RPMI7951 (cell line): ENCODE measurements around the gene MRPL41. TPM values are rescaled to one million over a fixed set of nuclear protein-coding genes. Genes with fewer than 3 reads are reported as not detected.
A peak's percentile ranks its signal among the peaks of the same experiment; 100 is the strongest.
"Not testable (repeated sequence)": the region's sequence is repeated elsewhere in the genome, so short reads cannot be mapped to it uniquely, and the experiment has no call there.

ENCODE experiments used
- DNase-seq: peaks from one replicate; pipeline ENCODE4 v3.0.0-alpha.2; 2012; ENCODE audit warnings: low read depth
- total RNA-seq: library from RNA; depleted of rRNA; stranded (reverse); fragments of >200 nt; shearing (Covaris generic); gene quantifications from 2 replicates; pipeline ENCODE4 v1.2.3, GENCODE V29; 2014

The MRPL41 gene
- total RNA-seq, 1 experiment from 2014 or later, result 66.7 TPM

DNA sequence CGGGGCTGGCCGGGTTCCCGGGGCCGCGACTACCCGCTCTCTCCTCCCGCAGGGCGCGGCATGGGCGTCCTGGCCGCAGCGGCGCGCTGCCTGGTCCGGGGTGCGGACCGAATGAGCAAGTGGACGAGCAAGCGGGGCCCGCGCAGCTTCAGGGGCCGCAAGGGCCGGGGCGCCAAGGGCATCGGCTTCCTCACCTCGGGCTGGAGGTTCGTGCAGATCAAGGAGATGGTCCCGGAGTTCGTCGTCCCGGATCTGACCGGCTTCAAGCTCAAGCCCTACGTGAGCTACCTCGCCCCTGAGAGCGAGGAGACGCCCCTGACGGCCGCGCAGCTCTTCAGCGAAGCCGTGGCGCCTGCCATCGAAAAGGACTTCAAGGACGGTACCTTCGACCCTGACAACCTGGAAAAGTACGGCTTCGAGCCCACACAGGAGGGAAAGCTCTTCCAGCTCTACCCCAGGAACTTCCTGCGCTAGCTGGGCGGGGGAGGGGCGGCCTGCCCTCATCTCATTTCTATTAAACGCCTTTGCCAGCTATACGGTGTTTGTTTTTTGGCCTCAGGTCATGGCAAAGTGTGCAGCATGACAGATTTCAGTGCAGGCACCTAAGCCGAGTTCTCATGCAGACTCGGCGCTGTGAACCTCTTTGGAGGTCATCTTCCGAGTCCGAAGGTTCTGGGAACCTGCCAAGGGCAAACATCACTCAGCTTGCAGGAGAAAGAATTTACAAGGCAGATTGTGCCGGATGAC, 516 bp downstream of the MRPL41 start:
- peak; percentile 11 for DNase-seq

DNA sequence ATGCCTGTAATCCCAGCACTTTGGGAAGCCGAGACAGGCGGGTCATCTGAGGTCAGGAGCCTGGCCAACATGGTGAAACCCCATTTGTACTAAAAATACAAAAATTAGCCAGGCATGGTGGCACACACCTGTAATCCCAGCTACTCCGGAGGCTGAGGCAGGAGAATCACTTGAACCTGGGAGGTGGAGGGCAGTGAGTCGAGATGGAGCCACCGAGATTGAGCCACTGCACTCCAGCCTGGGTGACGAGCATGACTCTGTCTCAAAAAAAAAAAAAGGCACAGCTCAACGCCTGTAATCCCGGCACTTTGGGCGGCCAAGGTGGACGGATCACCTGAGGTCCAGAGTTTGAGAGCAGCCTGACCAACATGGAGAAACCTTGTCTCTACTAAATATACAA, 2.0 kb downstream of the MRPL41 start:
- not testable (repeated sequence) for DNase-seq

DNA sequence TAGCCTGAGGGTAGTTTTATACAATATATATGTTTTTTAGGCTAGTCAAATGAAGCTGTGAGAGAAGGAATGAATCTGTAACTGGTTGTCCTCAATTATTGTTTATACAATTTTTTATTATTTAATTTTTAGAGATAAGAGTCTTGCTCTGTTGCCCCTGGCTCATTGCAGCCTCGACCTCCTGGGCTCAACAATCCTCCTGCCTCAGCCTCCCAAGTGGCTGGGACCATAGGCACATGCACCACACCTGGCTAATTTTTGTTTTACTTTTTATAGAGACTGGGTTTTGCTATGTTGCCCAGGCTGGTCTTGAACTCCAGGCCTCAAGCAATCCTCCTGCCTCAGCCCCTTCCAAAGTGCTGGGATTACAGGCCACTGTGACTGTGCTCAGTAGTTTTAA, 2.7 kb downstream of the MRPL41 start:
- DNase-seq, result no peak

DNA sequence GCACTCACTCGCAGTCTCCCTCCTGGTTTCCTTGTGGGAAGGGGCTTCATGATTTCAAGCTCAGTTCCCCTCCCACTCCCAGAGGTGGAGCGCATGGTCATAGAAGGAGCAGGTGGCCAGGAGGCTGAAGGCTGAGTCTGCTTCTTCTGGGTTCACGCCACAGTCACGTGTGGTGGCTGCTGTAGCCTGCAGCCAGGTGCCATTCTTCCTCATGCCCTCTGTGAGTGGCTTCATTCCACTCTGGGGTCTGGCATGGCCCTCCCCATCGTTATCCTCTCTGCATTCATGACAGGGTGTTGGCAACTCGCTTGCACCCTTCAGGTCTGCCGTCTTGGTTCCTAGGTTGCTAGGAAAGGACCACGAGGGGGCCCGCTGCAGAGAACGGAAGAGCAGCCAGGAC, 3.5 kb downstream of the MRPL41 start:
- no peak for DNase-seq

DNA sequence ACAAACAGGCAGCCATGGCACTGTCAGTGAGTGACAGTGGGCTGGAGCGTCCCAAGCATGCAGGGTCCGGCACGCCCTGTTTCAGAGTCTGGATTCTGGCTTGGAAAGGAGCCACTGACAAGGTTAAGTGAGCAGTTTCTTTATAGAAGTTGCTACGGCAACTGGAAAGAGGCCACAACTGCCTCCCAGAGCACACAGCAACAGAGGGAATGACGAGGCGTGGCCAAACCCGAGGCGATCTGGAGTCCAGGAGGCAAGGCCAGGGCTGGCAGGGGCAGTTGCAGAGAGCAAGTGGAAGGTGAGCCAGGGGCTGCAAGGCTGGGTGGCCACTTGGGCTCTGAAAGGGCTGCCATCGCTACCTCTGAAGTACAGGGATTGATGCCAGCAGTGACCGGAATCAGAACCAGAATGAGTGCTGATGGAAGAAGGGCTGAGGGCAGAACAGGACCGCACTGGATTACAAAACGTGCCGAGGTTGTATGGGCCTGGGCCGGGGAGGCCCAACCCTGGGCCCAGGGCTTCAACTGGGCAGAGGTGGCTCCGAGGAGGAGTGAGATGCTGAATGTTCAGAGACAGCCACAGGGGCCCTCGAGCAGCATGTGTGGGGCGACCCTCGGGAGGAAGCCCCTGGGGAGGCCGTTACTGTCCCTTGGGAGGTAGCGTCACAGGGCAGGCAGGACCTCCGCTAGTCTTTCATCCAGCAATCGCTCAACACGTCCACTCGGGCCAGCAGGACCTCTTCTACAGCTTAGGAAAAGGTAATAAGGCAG, 4.6 kb downstream of the MRPL41 start:
- no peak for DNase-seq

DNA sequence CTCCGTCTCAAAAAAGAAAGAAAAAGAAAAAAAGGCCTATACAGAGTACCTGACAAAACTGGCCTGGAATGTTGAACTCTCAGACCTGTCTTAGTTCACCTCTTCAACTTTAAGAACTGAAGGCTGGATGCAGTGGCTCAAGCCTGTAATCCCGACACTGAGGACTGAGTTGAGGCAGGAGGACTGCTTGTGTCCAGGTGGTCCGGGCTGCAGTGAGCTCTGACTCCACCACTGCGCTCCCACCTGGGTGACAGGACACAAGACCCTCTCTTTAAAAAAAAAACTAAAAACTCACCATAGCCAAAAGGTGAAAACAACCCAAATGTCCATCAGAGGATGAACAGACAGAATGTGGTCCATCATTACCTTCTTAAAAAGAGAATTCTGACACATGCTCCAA, 6.4 kb downstream of the MRPL41 start:
- no peak for DNase-seq

DNA sequence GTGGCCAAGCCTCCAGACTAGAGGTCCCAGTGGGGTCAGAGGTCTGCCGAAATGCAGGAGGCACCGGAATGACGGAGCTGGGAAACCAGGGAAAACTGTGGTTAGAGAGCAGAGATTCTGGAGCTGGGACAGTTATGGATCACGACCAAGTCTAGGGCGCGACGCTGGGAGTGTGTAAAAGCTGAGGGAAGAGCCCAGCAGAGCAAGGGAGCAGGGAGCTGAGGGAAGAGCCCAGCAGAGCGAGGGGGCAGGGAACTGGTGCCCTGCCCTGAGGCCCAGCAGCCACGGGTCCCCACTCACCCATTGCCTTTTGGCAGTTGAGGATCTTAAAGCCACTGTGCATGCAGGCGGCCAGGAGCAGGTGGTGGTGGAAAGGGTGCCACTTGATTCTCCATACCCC, 12.5 kb downstream of the MRPL41 start:
- DNase-seq, result no peak

DNA sequence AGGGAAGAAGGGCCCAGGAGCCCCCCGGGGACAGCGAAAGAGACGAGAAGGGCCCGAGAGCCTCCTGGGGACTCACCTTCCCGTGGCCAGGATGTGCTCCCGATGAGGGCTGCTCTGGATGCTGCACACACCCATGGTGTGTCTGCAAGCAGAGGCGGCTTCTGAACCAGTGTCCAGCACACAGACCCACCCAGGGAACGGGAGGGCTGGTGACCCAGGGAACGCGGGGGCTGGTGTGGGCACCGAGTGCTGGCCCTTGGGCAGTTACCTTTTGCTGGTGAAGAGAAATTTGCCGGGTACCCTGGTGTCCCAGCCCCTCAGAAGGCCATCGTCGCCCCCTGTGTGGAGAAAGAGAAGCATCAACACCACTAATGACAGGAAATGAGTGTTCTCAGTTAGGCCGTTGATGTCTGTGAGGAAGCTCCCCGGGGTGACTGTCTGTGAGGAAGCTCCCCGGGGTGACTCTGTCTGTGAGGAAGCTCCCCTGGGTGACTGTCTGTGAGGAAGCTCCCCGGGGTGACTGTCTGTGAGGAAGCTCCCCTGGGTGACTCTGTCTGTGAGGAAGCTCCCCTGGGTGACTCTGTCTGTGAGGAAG, 13.2 kb downstream of the MRPL41 start:
- DNase-seq, result no peak

DNA sequence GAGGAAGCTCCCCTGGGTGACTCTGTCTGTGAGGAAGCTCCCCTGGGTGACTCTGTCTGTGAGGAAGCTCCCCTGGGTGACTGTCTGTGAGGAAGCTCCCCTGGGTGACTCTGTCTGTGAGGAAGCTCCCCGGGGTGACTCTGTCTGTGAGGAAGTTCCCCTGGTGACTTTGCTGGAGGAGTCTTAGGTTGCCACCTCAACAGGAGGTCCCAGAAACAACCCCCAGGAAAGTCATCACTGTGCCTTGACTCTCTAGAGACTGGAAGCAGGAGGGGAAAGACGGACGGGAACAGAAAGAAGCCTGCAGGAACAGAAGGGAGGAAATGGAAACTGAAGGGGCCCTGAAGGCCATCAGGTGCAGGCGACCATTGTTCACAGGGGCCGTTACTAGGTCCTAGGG, 16.8 kb downstream of the MRPL41 start:
- not testable (repeated sequence) for DNase-seq

DNA sequence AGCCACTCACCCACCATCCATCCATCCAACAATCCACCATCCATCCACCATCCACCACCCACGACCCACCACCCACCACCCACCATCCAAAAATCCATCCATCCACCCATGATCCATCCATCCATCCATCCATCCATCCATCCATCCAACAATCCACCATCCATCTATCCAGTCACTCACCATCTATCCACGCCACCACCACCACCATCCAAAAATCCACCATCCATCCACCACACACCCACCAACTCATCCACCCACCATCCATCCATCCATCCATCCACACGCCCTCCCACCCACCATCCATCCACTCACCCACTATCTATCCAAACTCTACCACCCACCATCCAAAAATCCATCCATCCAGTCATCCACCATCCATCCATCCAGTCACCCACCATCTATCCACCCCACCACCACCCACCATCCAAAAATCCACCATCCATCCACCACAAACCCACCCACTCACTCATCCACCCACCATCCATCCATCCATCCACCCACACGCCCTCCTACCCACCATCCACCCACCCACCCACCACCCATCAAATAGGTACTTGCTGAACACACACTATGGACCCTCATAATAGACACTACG, 18.0 kb downstream of the MRPL41 start:
- DNase-seq, result no peak

DNA sequence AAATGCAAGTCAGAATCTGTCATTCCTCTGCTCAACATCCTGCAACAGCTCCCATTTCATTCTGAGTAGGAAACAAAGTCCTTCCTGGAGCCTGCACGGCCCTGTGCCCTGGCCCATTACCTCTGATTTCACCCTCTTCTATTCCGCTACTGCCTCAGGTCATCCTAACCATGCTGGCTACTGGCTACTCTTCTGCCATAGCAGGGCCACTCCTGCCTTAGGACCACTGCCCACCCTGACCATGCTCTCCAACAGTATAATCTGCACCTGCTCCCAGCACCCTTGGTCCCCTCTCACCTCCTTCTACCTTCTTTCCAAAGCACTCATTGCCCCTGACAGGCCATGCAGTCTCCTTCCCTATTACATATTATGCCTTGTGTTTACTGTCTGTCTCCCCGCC, 18.9 kb downstream of the MRPL41 start:
- no peak for DNase-seq

DNA sequence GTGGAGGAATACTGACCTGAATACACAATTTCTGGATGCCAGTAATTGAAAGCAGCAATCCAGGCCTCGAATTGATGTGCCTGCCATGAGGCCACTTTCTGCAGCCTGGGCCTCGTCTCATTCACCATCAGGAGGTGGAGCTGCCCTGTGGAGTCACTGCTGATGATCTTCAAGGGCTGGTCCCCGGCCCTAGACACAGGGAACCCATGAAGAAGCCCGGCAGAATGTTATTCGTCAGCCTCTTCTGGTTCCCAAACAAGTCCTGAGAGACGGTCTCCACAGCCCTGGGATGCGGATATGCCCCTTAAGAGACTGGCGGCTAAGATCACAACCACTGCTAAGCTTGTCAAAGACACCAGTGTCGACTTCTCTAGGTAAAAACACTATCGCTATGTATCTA, 22.5 kb downstream of the MRPL41 start:
- no peak for DNase-seq

DNA sequence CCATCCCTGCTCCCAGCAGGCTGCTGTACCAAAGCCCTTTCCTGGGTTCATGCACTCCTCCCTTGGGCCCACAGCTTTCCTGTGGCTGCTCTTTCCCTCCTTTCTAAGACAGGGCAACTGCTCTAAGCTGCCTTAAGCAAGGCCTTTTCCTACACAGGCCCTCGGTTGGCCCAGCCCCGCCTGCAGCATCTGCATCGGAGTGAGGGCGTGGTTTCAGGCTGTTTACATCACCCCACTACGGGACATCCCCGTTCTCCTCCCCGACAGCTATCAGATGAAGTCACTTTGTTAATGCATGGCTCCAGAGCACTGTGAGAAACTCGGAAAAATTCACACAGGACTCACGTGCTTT, 23.7 kb downstream of the MRPL41 start:
- no peak for DNase-seq

DNA sequence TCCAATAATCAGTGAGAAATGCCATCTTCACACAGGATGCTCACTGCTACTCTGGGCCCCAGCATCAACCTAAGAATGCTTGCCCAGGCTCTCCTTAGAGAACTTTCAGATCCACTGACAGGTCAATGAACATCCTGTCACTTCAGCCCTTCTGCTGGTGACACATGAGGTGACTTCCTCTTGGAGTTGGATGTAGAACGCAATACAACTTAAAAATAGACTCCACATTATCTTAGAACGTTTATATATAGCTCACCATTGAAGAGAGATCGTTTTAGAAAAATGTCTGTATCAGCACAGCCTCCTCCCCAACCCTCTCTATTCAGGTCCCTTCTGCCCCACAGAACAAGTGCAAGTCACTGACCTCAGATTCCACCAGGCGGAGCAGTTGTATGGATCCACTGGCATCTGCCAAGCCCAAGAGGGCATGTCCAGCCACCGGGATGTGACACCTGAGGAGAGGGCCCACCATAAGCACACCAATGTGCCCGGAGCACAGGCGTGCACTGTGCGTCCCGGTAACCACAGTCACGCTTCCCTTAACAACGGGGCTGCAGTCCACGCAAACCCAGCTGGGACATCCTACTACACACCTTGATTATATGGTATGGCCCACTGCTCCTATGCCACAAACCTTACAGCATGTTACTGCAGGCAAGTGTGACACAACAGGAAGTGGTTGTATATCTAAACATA, 24.2 kb downstream of the MRPL41 start:
- DNase-seq, result no peak

DNA sequence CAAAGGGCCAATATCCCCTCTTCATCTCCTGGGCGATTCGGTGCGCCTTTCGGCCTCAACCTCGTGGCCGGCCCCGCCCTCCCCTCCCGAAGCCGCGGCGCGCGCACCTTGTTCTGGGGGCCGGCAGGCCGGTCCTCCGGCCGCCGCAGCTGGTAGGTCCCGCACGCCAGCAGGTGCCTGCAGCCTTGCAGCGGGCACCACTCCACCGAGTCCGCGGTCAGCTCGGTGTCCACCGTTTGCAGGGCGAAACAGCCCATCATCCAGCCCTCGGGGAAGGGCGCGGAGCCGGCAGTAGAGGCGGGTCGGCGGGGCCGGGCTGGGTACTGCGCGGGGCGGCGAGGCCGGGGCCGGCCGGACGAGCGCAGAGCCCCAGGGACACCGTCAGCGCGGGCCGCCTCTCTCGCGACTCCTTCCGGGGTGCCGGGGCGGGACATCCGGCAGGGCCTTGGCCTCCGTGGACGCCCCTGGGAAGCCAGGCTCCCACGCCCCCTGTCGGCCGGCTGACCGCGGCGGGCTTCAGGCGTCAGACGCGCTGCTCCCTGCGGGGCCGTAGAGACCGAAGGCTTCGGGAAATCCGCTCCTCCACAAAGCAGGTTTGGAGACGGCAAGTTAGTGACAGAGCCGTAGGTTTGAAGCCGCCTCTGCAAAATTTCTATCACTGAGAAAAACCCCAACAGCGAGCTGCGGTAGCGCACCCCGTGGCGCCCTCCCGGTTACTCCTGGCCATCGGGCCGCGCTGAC, 27.0 kb downstream of the MRPL41 start, which contains the start of gene DPH7:
DPH7 (minus strand) TSS at position 408 of the 741 bp plus-strand sequence; CDS start at position 260, 148 bp downstream.
- DNase-seq, result peak; percentile 86

DNA sequence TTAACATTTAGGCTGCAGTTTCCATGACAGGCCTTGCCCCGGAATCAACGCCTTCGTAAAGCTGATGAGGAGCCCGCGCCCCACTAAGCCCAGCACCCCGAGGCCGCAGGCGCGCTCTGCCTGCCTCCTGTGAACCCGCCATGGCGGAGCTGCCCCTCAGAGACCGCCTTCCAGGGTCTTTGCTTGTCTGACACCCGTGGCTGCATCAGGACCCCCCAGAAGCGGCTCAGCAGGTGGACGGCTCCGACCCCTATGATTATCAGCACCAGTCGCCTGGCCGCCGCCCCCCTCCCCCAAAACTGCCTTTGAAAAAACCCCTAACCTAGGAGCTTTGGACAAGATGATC, 27.6 kb downstream of the MRPL41 start:
- DNase-seq, result no peak

DNA sequence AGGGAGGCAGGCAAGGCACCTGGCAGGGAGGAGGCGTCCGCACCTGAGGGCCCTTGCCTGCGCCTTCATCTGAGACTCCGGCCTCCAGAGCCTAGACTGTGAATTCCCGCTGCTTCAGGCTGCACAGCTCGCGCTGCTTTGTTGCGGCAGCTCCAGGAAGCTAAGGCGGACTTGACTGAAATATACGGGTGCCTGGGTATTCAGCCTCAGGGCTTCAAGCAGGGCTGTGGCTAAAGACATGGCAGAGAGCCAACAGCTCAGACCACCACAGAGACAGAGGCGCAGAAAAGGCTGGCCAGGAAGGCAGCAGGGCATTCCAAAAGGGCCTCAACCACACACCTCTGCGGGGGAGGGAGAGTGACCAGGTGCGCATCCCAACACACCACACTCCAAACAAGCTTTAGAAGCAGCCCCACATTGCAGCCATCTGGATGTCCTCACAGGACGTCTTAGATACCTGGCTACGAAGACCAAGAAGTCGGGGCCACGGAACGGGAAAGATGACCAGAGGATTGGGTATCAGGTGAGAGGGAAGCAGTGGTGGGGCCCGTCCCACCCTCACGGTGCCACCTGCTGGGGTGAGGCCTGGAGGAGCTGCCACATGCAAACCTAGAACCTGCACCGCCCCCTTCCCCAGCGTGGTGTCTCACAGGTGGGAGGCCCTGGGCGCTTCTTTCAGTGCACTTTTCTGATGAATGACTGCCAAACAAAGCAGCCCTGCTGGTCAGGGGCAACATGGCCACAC, 28.7 kb downstream of the MRPL41 start:
- DNase-seq, result no peak

DNA sequence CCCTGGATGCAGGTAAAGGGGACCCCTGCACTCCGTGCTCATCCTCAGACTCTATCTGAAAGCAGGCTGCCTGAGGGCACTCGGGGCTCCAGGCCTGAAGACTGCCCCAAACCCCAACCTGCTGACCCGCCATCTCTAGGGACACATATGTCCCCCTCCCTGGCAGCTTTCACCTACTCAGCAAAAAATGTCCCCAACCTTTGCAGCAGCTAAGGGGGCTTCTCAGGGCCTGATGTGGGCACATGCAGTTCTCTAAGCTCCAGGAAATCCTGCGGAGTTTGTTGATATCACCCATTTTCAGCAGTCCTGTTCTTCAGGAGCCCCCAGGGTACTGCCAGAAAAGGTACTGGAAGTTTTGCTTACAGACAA, 29.3 kb downstream of the MRPL41 start:
- DNase-seq, result no peak

DNA sequence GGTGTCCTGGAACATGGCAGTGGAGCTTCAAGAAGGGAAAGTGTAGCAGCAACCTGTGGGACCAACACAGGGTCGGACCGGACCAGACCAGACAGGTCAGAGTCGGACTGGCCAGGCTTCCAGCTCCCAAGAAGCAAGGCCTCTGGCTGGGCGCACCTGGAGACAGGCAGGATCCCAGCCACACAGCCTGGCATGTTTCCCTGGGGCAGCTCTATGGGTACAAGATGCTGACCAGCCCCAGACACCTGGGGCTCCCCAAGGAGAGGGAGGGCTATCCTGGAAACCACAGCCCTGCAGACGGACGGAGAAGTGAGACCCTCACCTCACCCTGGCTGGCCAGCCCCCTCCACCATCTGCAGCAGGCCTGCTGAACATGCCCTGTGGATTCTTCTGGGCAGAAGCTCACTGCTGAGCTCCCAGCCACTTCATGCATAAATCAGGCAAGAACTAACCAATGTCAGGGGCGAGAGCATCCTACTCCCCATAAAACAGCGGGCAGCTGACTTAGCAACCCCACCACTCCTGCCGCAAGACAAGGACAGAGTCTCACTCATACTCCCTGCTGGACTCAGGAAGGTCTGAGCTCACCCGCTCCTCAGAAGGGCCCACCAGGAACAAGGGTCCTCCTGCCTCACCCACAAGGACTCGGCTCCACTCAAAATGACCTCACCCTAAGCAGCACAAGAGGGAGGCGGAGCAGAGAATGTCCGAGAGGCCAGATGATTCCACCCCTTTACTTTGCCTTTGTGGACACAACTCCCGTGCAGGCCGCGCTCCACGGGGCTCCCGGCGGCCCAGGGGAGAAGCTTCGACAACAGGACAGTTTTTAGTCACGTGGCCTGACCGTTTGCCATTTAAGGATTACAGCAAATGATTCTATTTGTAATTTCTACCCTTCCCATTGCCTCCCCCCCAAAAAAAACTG, 29.9 kb downstream of the MRPL41 start:
- DNase-seq, result no peak
